GM19468 (cell line): ENCODE data around the gene CIZ1.

Source experiments
- ATAC-seq: cut with Tn5 transposase; IDR thresholded peaks from one replicate; pipeline ENCODE4 v1.9.1; 2021; ENCODE audit warnings: mild to moderate bottlenecking, moderate library complexity, moderate number of reproducible peaks; ENCODE audit not compliant: unreplicated experiment; ENCODE audit errors: extremely low read depth

Gene CIZ1

GRCh38 chr9:128164307-128164885 is 27.0 kb downstream of the CIZ1 start:
- ATAC-seq: no peak

GRCh38 chr9:128163523-128164306 is 27.7 kb downstream of the CIZ1 start:
- no peak for ATAC-seq

GRCh38 chr9:128163027-128163515 is 28.3 kb downstream of the CIZ1 start:
- ATAC-seq: no peak

GRCh38 chr9:128162215-128163026 is 29.0 kb downstream of the CIZ1 start:
- no peak for ATAC-seq

GRCh38 chr9:128161215-128161902 is 30.0 kb downstream of the CIZ1 start:
- ATAC-seq: no peak

GRCh38 chr9:128160603-128160987 is 30.8 kb downstream of the CIZ1 start:
- no peak for ATAC-seq

GRCh38 chr9:128159784-128160602 is 31.4 kb downstream of the CIZ1 start, which contains the start of gene BBLN:
Gene BBLN, plus strand, starts transcription at chr9:128160265. Its CDS starts 143 bp downstream, at chr9:128160408.
- peak; percentile 65 for ATAC-seq

GRCh38 chr9:128159522-128159783 is 31.9 kb downstream of the CIZ1 start:
- ATAC-seq: no peak

- no peak for ATAC-seq
Measured at GRCh38 chr9:128155736-128156500, 35.5 kb downstream of the CIZ1 start.

- ATAC-seq: no peak
Measured at GRCh38 chr9:128153947-128154695, 37.3 kb downstream of the CIZ1 start.

- ATAC-seq: no peak
Measured at GRCh38 chr9:128153060-128153946, 38.1 kb downstream of the CIZ1 start.

- ATAC-seq: no peak
Measured at GRCh38 chr9:128152133-128153059, 39.0 kb downstream of the CIZ1 start.

GRCh38 chr9:128151309-128152132 is 39.9 kb downstream of the CIZ1 start:
- ATAC-seq: no peak

GRCh38 chr9:128150594-128151308 is 40.6 kb downstream of the CIZ1 start:
- no peak for ATAC-seq
